ENCODE data around the gene NAA20.

The NAA20 gene

GRCh38 chr20:20079102-20079784 is 62.1 kb downstream of the NAA20 start:
- no peak for DNase-seq
